ENCODE data around the gene IP6K2. TPM values are rescaled to one million over a fixed set of nuclear protein-coding genes. Genes with fewer than 3 reads are reported as not detected.
"Not testable (repeated sequence)": the region's sequence is repeated elsewhere in the genome, so short reads cannot be mapped to it uniquely, and the experiment has no call there.

Gene IP6K2, protein sequence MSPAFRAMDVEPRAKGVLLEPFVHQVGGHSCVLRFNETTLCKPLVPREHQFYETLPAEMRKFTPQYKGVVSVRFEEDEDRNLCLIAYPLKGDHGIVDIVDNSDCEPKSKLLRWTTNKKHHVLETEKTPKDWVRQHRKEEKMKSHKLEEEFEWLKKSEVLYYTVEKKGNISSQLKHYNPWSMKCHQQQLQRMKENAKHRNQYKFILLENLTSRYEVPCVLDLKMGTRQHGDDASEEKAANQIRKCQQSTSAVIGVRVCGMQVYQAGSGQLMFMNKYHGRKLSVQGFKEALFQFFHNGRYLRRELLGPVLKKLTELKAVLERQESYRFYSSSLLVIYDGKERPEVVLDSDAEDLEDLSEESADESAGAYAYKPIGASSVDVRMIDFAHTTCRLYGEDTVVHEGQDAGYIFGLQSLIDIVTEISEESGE
- total RNA-seq: 10 to 100 TPM; 52.7 to 57.8 TPM

DNA sequence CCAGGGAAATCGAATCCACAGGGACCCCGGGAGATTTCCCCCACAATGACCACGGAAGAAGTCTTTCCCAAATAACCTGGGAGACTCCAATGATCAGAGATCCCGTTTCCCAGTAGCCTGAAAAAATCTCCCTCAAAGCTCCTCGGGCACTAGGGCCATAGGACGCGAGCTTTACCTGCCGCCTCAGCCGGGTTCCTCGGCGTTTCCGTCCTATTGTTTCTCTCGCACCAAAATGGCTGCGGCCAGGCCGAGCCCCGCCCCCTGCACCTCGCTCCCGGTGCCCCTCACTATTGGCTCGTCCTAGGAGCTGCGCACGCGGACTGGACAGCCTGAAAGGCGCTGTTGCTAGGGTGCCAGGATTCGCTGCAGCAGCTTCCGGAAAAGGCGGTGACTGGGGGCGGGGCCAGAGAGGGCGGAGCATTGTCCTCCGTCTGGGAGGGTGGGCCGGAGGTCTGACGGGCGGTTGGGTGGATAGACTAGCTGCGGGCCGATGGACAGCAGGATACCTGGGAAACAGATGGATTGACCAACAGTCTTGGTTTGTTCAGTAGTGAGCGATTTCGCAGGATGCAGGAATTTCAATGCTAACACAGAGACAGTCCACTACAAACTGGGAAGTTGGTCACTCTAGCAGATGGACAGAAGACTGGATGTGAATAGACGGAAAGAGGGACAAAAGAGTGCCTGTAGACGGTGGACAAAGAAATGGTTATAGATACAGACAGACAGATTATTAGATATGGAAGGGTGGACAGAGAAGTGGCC lies at the start of gene IP6K2:
IP6K2 (minus strand) TSS at position 240 of the 765 bp plus-strand sequence. CDS start 21,930 bp downstream, outside the sequence.
- Mint-ChIP-seq H3K27ac (peak within 1 kb of the TSS; percentile 96), H3K9me3 (no peaks in the 10 kb centered on the region), H3K27me3 (peaks cover 19% of the 10 kb centered on the region), H3K36me3 (ENCODE audit: low read depth) (peaks cover 32% of the 10 kb centered on the region), H3K4me3 (peak within 1 kb of the TSS; percentile 100), H3K4me1 (peaks cover 44% of the 10 kb centered on the region)
- DNase-seq: peak; percentile 99
- ChIA-PET POLR2A (interaction anchor here (0.6 to 3.1 kb wide), 25 partner anchors 9 to 448 kb away, joined by 3 to 23 read pairs (median 4); partner anchors contain the start of genes ARIH2, CCDC51, CELSR3 and DALRD3), CTCF (interaction anchor here (0.6 to 2.2 kb wide), 8 partner anchors 11 to 377 kb away, joined by 3 to 11 read pairs (median 5); partner anchors contain the start of genes NCKIPSD, QRICH1 and WDR6)

DNA sequence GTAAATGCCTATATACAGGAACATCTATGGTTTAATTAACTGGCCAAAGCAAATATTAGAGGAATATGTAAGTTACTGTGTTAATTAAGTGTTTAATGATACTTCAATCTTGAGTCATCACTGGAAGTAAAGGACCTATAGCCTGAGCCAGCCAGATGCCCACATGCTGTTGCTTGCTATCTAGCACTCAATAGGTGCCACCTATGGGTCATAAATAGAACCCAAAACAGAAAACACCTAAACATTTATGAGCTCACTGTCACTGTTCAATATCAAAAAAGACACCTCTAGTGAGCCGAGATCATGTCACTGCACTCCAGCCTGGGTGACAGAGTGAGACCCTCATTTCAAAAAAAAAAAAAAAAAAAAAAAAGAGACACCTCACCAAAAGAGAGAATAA lies 48.4 kb upstream of the IP6K2 start:
- no peaks in the 10 kb centered on the region for H3K27me3 Mint-ChIP-seq
- CTCF ChIA-PET: interaction anchor here (0.6 to 1.6 kb wide), 8 partner anchors 26 to 1414 kb away, joined by 3 to 4 read pairs (median 3); no protein-coding TSS in a partner anchor

DNA sequence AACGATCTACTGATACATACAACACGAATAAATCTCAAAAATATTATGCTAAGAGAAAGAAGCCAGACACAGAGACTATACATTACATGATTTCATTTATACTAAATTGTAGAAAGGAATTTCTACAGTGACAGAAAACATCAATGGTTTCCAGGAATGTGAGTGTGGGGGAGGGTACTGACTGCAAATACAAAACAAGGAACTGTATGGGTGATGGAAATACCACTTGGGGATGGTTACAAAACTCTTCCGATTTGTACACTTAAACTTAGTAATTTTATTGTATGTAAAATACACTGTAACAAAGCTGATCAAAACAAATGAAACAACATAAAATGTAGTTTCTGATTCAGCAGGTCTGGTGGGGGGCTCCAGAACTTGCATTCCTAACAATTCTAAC lies 45.8 kb upstream of the IP6K2 start:
- no peaks in the 10 kb centered on the region for H3K4me1 Mint-ChIP-seq
- H3K4me3 Mint-ChIP-seq: no peak overlapping the region
- no peak for DNase-seq
- H3K9me3 Mint-ChIP-seq: no peaks in the 10 kb centered on the region
- no peak overlapping the region for H3K27ac Mint-ChIP-seq
- ChIA-PET POLR2A (no interaction called here), CTCF (no interaction called here)
- H3K36me3 Mint-ChIP-seq (ENCODE audit: low read depth): peaks cover 11% of the 10 kb centered on the region
- no peaks in the 10 kb centered on the region for H3K27me3 Mint-ChIP-seq

More for the DNA sequence above, 48.4 kb upstream of the IP6K2 start:
- POLR2A ChIA-PET: no interaction called here
- Mint-ChIP-seq H3K4me1 (no peaks in the 10 kb centered on the region), H3K36me3 (ENCODE audit: low read depth) (peaks cover 10% of the 10 kb centered on the region), H3K9me3 (no peaks in the 10 kb centered on the region), H3K27ac (no peak overlapping the region), H3K4me3 (no peak overlapping the region)
- DNase-seq: no peak

DNA sequence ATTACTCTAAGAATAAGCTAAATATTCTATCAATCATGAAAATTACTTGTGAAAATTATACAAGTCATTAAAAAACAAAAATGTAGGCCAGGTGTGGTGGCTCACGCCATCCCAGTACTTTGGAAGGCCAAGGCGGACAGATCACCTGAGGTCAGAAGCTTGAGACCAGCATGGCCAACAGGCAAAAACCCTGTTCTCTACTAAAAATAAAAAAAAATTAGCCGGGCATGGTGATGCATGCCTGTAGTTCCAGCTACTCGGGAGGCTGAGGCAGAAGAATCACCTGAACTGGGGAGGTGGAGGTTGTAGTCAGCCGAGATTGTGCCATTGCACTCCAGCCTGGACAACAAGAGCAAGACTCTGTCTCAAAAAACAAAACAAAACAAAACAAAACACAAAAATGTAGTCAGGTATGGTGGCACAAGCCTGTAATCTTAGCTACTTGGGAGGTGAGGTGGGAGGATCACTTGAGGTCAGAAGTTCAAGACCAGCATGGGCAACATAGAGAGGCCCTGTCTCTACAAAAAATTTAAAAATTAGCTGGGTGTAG lies 43.0 kb upstream of the IP6K2 start:
- not testable (repeated sequence) for H3K27me3 Mint-ChIP-seq, DNase-seq, H3K4me1 Mint-ChIP-seq, H3K9me3 Mint-ChIP-seq, H3K27ac Mint-ChIP-seq, H3K4me3 Mint-ChIP-seq
- ChIA-PET CTCF (interaction anchor here (0.7 to 2.0 kb wide), 6 partner anchors 20 to 398 kb away, joined by 3 to 5 read pairs (median 4); no protein-coding TSS in a partner anchor), POLR2A (interaction anchor here (0.6 to 1.3 kb wide), 2 partner anchors 43 to 75 kb away, joined by 3 to 4 read pairs; partner anchors contain the start of gene IP6K2)
- peaks cover 12% of the 10 kb centered on the region for H3K36me3 Mint-ChIP-seq (ENCODE audit: low read depth)

DNA sequence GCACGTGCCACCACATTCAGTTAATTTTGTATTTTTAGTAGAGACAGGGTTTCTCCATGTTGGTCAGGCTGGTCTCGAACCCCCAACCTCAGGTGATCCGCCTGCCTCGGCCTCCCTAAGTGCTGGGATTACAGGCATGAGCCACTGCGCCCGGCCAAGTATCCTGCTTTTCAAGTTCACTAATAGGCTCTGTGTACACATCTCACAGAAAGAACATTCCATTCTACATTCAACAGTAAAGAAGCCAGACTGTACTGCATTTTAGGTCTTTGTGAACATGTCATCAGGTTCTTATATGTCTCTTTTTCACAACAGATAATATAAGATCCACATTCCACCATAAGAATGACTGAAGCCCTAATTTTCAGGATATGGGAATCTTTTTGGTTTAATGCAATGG lies 42.5 kb upstream of the IP6K2 start:
- not testable (repeated sequence) for H3K4me1 Mint-ChIP-seq; H3K36me3 Mint-ChIP-seq (ENCODE audit: low read depth); DNase-seq; H3K27me3 Mint-ChIP-seq; H3K4me3 Mint-ChIP-seq; H3K9me3 Mint-ChIP-seq; H3K27ac Mint-ChIP-seq
- POLR2A ChIA-PET: interaction anchor here (1.3 kb wide), 1 partner anchor 42 kb away, joined by 4 read pairs; the partner anchor contains the start of gene IP6K2
- CTCF ChIA-PET: interaction anchor here (1.1 kb wide), 2 partner anchors 20 to 144 kb away, joined by 3 to 4 read pairs; no protein-coding TSS in a partner anchor

DNA sequence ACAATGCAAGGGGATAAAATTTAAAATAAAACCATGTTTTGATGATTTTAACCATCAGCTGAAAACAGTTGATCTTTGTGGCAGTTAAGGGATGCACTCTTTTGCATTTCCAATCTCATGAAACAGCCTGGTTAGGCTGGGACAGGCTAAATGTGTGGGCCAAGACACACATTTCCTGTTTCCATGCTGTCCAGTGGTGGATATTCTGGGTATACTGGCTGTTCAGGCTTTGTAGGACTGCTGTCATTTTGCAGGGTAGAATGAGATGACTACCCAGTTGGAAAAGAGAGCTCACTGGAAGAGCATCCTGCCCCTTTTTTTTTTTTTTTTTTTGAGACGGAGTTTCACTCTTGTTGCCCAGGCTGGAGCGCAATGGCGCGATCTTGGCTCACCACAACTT lies 42.0 kb upstream of the IP6K2 start:
- ChIA-PET POLR2A (interaction anchor here (0.7 kb wide), 1 partner anchor 89 kb away, joined by 3 read pairs; no protein-coding TSS in a partner anchor), CTCF (interaction anchor here (1.1 kb wide), 1 partner anchor 19 kb away, joined by 4 read pairs; no protein-coding TSS in a partner anchor)
- no peak overlapping the region for H3K4me3 Mint-ChIP-seq
- no peaks in the 10 kb centered on the region for H3K27me3 Mint-ChIP-seq
- H3K9me3 Mint-ChIP-seq: no peaks in the 10 kb centered on the region
- H3K36me3 Mint-ChIP-seq (ENCODE audit: low read depth): peaks cover 6% of the 10 kb centered on the region
- no peaks in the 10 kb centered on the region for H3K4me1 Mint-ChIP-seq
- DNase-seq: no peak
- no peak overlapping the region for H3K27ac Mint-ChIP-seq

DNA sequence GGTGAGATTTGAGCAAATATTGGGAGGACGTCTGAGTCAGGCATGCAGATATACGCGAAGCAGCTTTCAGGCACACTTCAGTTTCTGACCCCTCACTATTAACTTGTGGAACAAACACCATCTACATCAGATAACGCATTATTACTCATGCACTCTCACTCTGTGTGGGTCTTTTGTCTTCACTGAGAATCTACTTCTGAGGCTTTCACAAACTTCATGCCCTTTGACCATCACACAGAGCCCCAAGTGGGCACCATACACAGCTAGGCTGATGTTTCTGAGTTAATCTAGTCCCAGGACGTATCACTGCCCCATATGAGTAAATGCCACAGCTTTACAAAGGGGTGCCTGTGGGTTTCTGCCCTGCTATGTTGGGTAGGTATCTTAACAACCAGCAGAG lies 39.6 kb upstream of the IP6K2 start:
- Mint-ChIP-seq H3K27ac (no peak overlapping the region), H3K9me3 (no peaks in the 10 kb centered on the region), H3K27me3 (no peaks in the 10 kb centered on the region), H3K4me1 (no peaks in the 10 kb centered on the region), H3K4me3 (no peak overlapping the region), H3K36me3 (ENCODE audit: low read depth) (peaks cover 9% of the 10 kb centered on the region)
- ChIA-PET CTCF (no interaction called here), POLR2A (interaction anchor here (0.5 to 1.2 kb wide), 3 partner anchors 17 to 91 kb away, joined by 3 read pairs; partner anchors contain the start of gene PRKAR2A)
- DNase-seq: no peak

DNA sequence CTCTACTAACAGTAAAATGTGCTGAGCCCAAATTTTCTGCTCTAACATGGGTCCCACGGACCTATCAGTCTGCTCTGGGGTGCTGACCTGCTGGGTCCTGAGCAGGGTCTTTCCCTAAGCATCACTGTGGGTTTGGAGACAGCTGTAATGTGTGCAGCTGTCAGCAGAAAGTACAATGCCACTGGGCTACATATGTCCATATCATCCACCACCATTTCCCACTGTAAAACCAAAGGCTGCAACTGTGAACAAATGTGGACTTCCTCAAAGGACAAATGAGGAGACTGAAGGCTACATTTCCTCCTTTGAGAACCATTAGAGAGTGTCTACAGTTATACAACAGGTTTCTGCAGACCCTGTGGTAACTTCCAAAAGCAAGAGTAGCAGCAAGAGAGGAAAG lies 33.8 kb upstream of the IP6K2 start:
- no peaks in the 10 kb centered on the region for H3K27me3 Mint-ChIP-seq
- POLR2A ChIA-PET: no interaction called here
- no peak for DNase-seq

DNA sequence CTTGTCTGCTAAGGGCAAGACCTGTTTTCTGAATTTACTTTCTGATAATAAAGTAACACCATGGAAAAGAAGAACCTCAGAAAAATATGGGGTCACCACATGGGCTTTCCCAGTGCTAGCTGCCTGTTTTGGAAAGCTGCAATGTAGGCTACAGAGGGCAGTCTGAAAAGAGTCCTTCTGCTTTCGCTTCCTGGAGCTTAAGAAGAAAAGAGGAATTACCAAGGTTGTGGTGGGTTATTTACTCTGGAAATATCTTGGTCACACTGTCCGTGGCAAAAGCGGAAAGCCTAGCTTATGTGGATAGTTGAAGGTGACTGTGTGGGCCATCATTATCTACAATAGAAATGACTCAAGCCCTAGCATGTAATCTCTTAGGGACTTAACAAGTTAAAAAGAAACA lies 31.7 kb upstream of the IP6K2 start:
- Mint-ChIP-seq H3K27ac (no peak overlapping the region), H3K27me3 (no peaks in the 10 kb centered on the region), H3K4me1 (no peaks in the 10 kb centered on the region), H3K9me3 (no peaks in the 10 kb centered on the region), H3K4me3 (no peak overlapping the region), H3K36me3 (ENCODE audit: low read depth) (peaks cover 18% of the 10 kb centered on the region)
- DNase-seq: no peak
- ChIA-PET CTCF (interaction anchor here (3.6 kb wide), 1 partner anchor 9 kb away, joined by 21 read pairs; no protein-coding TSS in a partner anchor), POLR2A (no interaction called here)

More for the DNA sequence above, 33.8 kb upstream of the IP6K2 start:
- CTCF ChIA-PET: interaction anchor here (3.6 kb wide), 1 partner anchor 11 kb away, joined by 21 read pairs; no protein-coding TSS in a partner anchor
- no peak overlapping the region for H3K27ac Mint-ChIP-seq
- peaks cover 15% of the 10 kb centered on the region for H3K36me3 Mint-ChIP-seq (ENCODE audit: low read depth)
- no peaks in the 10 kb centered on the region for H3K4me1 Mint-ChIP-seq
- no peaks in the 10 kb centered on the region for H3K9me3 Mint-ChIP-seq
- H3K4me3 Mint-ChIP-seq: no peak overlapping the region

DNA sequence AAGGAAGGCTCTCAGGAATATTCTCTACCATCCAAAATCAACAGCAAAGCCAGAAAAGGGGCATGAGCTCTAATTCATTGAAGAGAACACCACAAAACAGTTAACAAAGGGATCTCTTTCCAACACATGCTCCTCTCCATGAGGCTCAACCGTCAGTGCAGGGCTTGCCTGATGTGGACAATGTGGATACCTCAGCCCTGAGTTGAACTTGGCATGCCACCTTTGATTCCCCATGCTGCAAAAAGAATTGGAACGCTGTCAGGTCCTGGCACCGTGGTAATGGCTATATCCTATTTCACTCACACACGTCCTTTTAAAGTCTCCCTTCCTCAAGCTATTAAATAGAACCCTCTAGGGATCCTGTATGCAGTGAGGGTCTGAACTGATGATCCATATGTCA lies 30.7 kb upstream of the IP6K2 start:
- no peaks in the 10 kb centered on the region for H3K27me3 Mint-ChIP-seq
- no peaks in the 10 kb centered on the region for H3K4me1 Mint-ChIP-seq
- DNase-seq: no peak
- ChIA-PET POLR2A (no interaction called here), CTCF (interaction anchor here (0.7 kb wide), 1 partner anchor 138 kb away, joined by 3 read pairs; the partner anchor contains the start of gene UQCRC1)
- H3K27ac Mint-ChIP-seq: no peak overlapping the region
- no peaks in the 10 kb centered on the region for H3K9me3 Mint-ChIP-seq
- H3K4me3 Mint-ChIP-seq: no peak overlapping the region
- H3K36me3 Mint-ChIP-seq (ENCODE audit: low read depth): peaks cover 15% of the 10 kb centered on the region

DNA sequence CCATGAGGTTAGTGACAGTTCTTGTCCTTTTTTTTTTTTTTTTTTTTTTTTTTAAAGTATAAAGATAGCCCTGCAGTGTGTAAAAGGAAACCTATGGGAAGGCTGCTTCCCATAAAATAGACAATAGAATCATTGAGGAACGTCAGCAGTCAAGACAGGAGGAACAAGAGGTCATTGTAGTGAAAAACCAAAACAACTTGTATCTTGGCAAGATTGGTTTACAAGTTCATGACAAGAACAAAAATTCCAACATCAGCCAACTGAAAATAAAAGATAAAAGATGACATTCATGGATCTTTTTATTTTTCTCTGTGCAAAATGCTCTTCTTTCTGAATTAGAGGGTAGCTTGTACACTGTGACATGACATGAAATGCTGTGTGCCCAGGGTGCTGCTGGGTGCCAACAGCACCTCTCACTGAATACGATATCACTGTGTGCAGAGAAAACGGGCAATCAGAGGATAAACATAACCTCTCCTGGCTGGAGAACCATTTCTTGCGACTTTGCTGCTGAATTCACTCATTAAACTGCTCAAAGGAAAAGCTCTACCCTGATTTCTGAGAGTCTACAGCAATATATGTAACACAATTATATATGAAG lies 30.1 kb upstream of the IP6K2 start:
- H3K27me3 Mint-ChIP-seq: no peaks in the 10 kb centered on the region
- H3K4me1 Mint-ChIP-seq: no peaks in the 10 kb centered on the region
- DNase-seq: no peak
- H3K9me3 Mint-ChIP-seq: no peaks in the 10 kb centered on the region
- ChIA-PET CTCF (interaction anchor here (0.7 kb wide), 1 partner anchor 241 kb away, joined by 5 read pairs; no protein-coding TSS in a partner anchor), POLR2A (no interaction called here)
- peaks cover 15% of the 10 kb centered on the region for H3K36me3 Mint-ChIP-seq (ENCODE audit: low read depth)
- no peak overlapping the region for H3K4me3 Mint-ChIP-seq
- H3K27ac Mint-ChIP-seq: no peak overlapping the region

DNA sequence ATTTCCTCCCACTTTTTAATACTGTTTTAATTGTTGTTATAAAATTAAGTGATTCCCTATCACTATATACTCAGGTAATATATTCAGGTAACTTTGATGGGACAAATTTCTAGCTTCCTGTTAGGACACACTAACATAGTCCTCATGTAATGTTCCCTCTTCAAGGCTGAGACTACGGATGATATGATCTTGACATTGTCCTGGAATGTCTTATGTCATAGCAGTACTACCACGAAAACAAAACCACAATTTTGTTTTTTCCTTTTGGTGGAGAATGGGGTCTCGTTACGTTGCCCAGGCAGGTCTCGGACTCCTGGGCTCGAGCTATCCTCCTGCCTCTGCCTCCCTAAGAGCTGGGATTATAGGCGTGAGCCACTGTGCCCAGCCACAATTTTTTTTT lies 26.8 kb upstream of the IP6K2 start:
- no peak for DNase-seq
- Mint-ChIP-seq H3K9me3 (no peaks in the 10 kb centered on the region), H3K36me3 (ENCODE audit: low read depth) (peaks cover 5% of the 10 kb centered on the region), H3K4me3 (no peak overlapping the region), H3K27me3 (no peaks in the 10 kb centered on the region), H3K27ac (no peak overlapping the region), H3K4me1 (no peaks in the 10 kb centered on the region)
- ChIA-PET CTCF (no interaction called here), POLR2A (no interaction called here)

All from activated CD4-positive, alpha-beta memory T cell treated with anti-CD3 and anti-CD28 coated beads, Interleukin-2, amount 10 ng/mL, durations not matched to agents 7 days and 5 days (primary cell).